Gastroesophageal sphincter (tissue), 3 donors: Measurements from ENCODE around the gene PPP6C.

ENCODE experiments used
- CTCF ChIP-seq, 4 experiments: fragments of 200-600 bp in 2 of 4; fragments of 450-650 bp in 2 of 4; sonication (generic) in 1 of 4; IDR thresholded peaks; one replicate each; pipeline ENCODE4 v1.5.1; 2017 to 2019; ENCODE audit warnings: antibody characterized with exemption in 4 of 4, mild to moderate bottlenecking in 2 of 4, moderate library complexity in 2 of 4
- EP300 ChIP-seq: sonication (generic); formaldehyde crosslinking; IDR thresholded peaks from one replicate; pipeline ENCODE4 v1.6.1; 2017; ENCODE audit warnings: antibody characterized with exemption, mild to moderate bottlenecking
- POLR2A ChIP-seq, 2 donors: fragments of 450-650 bp; IDR thresholded peaks; one replicate each; pipeline ENCODE4 v1.6.1; 2017; ENCODE audit warnings: antibody characterized with exemption in 2 of 2, mild to moderate bottlenecking in 2 of 2, moderate library complexity in 1 of 2
- POLR2AphosphoS5 ChIP-seq: sonication (generic); formaldehyde crosslinking; IDR thresholded peaks from one replicate; pipeline ENCODE4 v1.6.1; 2017; ENCODE audit warnings: antibody characterized with exemption

- TF ChIP-seq CTCF (IDR thresholded peaks at IDR 0.05): no peak
- TF ChIP-seq POLR2A (IDR thresholded peaks at IDR 0.05): no peak
- TF ChIP-seq EP300: no peak
- TF ChIP-seq POLR2AphosphoS5: no peak
Measured at GRCh38 chr9:125147401-125147951, 42.1 kb downstream of the PPP6C start.
